ENCODE measurements around the gene CCDC6. TPM values are rescaled to one million over a fixed set of nuclear protein-coding genes. Genes with fewer than 3 reads are reported as not detected.

Gene CCDC6
- total RNA-seq, 4 donors from 2014 or later: 59.3 to 79.3 (median 64.8) TPM

DNA sequence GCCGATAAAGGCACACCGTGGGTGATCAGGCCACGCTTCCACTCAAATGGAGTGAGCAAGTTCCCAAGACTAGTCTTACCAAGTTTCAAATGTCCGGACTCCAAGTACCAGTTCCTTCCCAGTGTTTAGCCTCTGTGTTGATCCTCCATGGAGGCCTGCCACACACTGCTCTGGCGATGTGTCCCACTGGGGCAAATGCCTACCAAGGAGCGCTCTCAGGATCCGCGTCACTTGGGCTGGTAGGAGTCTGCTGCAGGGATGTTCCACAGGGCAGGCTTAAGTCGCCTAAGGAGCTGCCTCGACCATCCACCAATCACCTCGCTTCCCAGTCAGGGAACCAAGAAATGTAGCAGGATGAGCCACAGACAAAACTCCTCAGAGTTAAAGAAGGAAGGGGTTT lies 135.7 kb downstream of the CCDC6 start:
- intact Hi-C loops (cut with DNase I): no loop called here
- Histone ChIP-seq H3K4me1 (no peaks in the 10 kb centered on the region), H3K4me3 (replicated peaks in 1 of 3) (no peak overlapping the region), H3K27ac (no peak overlapping the region), H3K9me3 (no peaks in the 10 kb centered on the region), H3K36me3 (no peaks in the 10 kb centered on the region), H3K27me3 (no peaks in the 10 kb centered on the region)
- WGBS, 2 donors: 96 to 98% methylated on average over 11 of the region's 11 CpGs
- no peak for DNase-seq
- TF ChIP-seq CTCF (IDR thresholded peaks at IDR 0.05) (no peak), POLR2A (IDR thresholded peaks at IDR 0.05) (no peak)

GRCh38 chr10:59762505-59762904 lies 143.9 kb downstream of the CCDC6 start:
- WGBS, 2 donors: 47 to 66% methylated on average over 2 of the region's 2 CpGs
- H3K27ac ChIP-seq: no peak overlapping the region
- DNase-seq: no peak

GRCh38 chr10:59757966-59758365 lies 148.4 kb downstream of the CCDC6 start:
- intact Hi-C loops (cut with DNase I): no loop called here
- DNase-seq: no peak
- TF ChIP-seq CTCF (IDR thresholded peaks at IDR 0.05) (no peak), POLR2A (IDR thresholded peaks at IDR 0.05) (no peak)
- H3K27ac ChIP-seq: no peak overlapping the region
- WGBS, 2 donors: 83 to 89% methylated on average over 3 of the region's 3 CpGs
- H3K4me3 ChIP-seq (replicated peaks in 1 of 3): no peak overlapping the region
- no peaks in the 10 kb centered on the region for H3K27me3 ChIP-seq
- no peaks in the 10 kb centered on the region for H3K9me3 ChIP-seq
- no peaks in the 10 kb centered on the region for H3K36me3 ChIP-seq
- H3K4me1 ChIP-seq: peaks cover 0 to 4% of the 10 kb centered on the region in 2 donors

More at GRCh38 chr10:59762505-59762904, 143.9 kb downstream of the CCDC6 start:
- H3K9me3 ChIP-seq: no peaks in the 10 kb centered on the region
- intact Hi-C loops (cut with DNase I): no loop called here
- no peaks in the 10 kb centered on the region for H3K36me3 ChIP-seq
- TF ChIP-seq POLR2A (IDR thresholded peaks at IDR 0.05) (no peak), CTCF (IDR thresholded peaks at IDR 0.05) (no peak)
- H3K27me3 ChIP-seq: no peaks in the 10 kb centered on the region
- H3K4me3 ChIP-seq (replicated peaks in 1 of 3): no peak overlapping the region
- peaks cover 4 to 5% of the 10 kb centered on the region in 2 donors for H3K4me1 ChIP-seq

DNA sequence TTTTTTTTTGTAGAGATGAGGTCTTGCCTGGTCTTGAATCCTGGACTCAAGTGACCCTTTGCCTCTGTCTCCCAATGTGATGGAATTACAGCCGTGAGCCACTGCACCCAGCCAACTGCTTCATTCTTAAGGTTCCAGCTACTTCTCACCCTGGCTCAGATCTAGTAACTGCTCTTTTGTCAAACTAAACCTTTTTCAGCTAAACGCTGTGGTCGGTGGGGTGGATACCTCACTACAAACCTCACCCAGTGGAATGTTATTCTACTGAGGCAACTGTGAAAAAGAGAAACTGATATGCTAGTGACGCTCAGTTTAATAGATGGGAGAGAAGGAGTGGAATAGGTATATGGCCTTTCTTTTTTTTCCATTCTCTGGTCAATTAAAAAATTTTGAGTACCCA lies 151.4 kb downstream of the CCDC6 start:
- intact Hi-C loops (cut with DNase I): no loop called here
- TF ChIP-seq POLR2A (IDR thresholded peaks at IDR 0.05): no peak
- no peak for TF ChIP-seq CTCF (IDR thresholded peaks at IDR 0.05)
- Histone ChIP-seq H3K4me3 (replicated peaks in 1 of 3) (no peak overlapping the region), H3K27ac (no peak overlapping the region), H3K27me3 (no peaks in the 10 kb centered on the region), H3K9me3 (no peaks in the 10 kb centered on the region), H3K36me3 (no peaks in the 10 kb centered on the region), H3K4me1 (peaks cover 4 to 5% of the 10 kb centered on the region in 2 donors)
- WGBS, 2 donors: 72 to 84% methylated on average over 4 of the region's 4 CpGs
- DNase-seq: no peak

GRCh38 chr10:59753267-59753666 lies 153.1 kb downstream of the CCDC6 start, which contains the start of gene MRLN:
TSS of gene MRLN (minus strand) at chr10:59753455.
- H3K9me3 ChIP-seq: no peaks in the 10 kb centered on the region
- no peaks in the 10 kb centered on the region for H3K27me3 ChIP-seq
- no peak for DNase-seq
- intact Hi-C loops (cut with DNase I): no loop called here
- no peak within 1 kb of the TSS for H3K4me3 ChIP-seq (replicated peaks in 1 of 3)
- H3K36me3 ChIP-seq: no peaks in the 10 kb centered on the region
- no peak for TF ChIP-seq CTCF (IDR thresholded peaks at IDR 0.05)
- no peak for TF ChIP-seq POLR2A (IDR thresholded peaks at IDR 0.05)
- 75 to 76% methylated on average over 3 of the region's 3 CpGs for WGBS, 2 donors
- peaks cover 8 to 18% of the 10 kb centered on the region in 2 donors for H3K4me1 ChIP-seq
- H3K27ac ChIP-seq: no peak within 1 kb of the TSS
